Measurements from ENCODE around the gene SRI. TPM values are rescaled to one million over a fixed set of nuclear protein-coding genes. Genes with fewer than 3 reads are reported as not detected.

The SRI gene
- polyA plus RNA-seq, 1 experiment = 171 TPM

GRCh38 chr7:88217675-88218428 lies 2.0 kb downstream of the SRI start:
- DNase-seq (ENCODE audit: low read depth, low spot score) = no peak
- no peak for TF ChIP-seq CTCF (IDR thresholded peaks at IDR 0.05; ENCODE audit: low read depth, low read length)
- no peaks in the 10 kb centered on the region for H3K27me3 ChIP-seq (ENCODE audit: control insufficient read depth, insufficient read depth, low read length)
- no peaks in the 10 kb centered on the region for H3K9me3 ChIP-seq (ENCODE audit: control insufficient read depth, insufficient read depth, low read length)
- ChIA-PET CTCF (interaction anchor here (0.8 to 1.5 kb wide), 4 partner anchors 7 to 48 kb away, joined by 3 to 5 read pairs (median 3); no protein-coding TSS in a partner anchor), POLR2A (no interaction called here)
- no peak overlapping the region for H3K27ac ChIP-seq (ENCODE audit: low read depth, low read length)
- H3K4me3 ChIP-seq (ENCODE audit: low read depth, low read length) = peak overlapping the region; percentile 89

- H3K9me3 ChIP-seq (ENCODE audit: control insufficient read depth, insufficient read depth, low read length) = no peaks in the 10 kb centered on the region
- no peaks in the 10 kb centered on the region for H3K27me3 ChIP-seq (ENCODE audit: control insufficient read depth, insufficient read depth, low read length)
- TF ChIP-seq CTCF (IDR thresholded peaks at IDR 0.05; ENCODE audit: low read depth, low read length) = no peak
- ChIA-PET CTCF (no interaction called here), POLR2A (no interaction called here)
- no peak overlapping the region for H3K27ac ChIP-seq (ENCODE audit: low read depth, low read length)
- no peak overlapping the region for H3K4me3 ChIP-seq (ENCODE audit: low read depth, low read length)
- DNase-seq (ENCODE audit: low read depth, low spot score) = no peak
Observed at GRCh38 chr7:88216276-88216675, 3.6 kb downstream of the SRI start.

- Histone ChIP-seq H3K27ac (ENCODE audit: low read depth, low read length) (no peak overlapping the region), H3K27me3 (ENCODE audit: control insufficient read depth, insufficient read depth, low read length) (no peaks in the 10 kb centered on the region), H3K9me3 (ENCODE audit: control insufficient read depth, insufficient read depth, low read length) (no peaks in the 10 kb centered on the region), H3K4me3 (ENCODE audit: low read depth, low read length) (no peak overlapping the region)
- no peak for DNase-seq (ENCODE audit: low read depth, low spot score)
- TF ChIP-seq CTCF (IDR thresholded peaks at IDR 0.05; ENCODE audit: low read depth, low read length) = no peak
- CTCF ChIA-PET = interaction anchor here (0.7 kb wide), 1 partner anchor 9 kb away, joined by 4 read pairs; no protein-coding TSS in a partner anchor
- POLR2A ChIA-PET = no interaction called here
Observed at GRCh38 chr7:88215295-88215694, 4.5 kb downstream of the SRI start.

GRCh38 chr7:88214456-88214855 lies 5.4 kb downstream of the SRI start:
- CTCF ChIA-PET = interaction anchor here (1.0 kb wide), 1 partner anchor 29 kb away, joined by 3 read pairs; no protein-coding TSS in a partner anchor
- DNase-seq (ENCODE audit: low read depth, low spot score) = no peak
- TF ChIP-seq CTCF (IDR thresholded peaks at IDR 0.05; ENCODE audit: low read depth, low read length) = no peak
- no peak overlapping the region for H3K27ac ChIP-seq (ENCODE audit: low read depth, low read length)
- POLR2A ChIA-PET = no interaction called here
- no peaks in the 10 kb centered on the region for H3K9me3 ChIP-seq (ENCODE audit: control insufficient read depth, insufficient read depth, low read length)
- H3K27me3 ChIP-seq (ENCODE audit: control insufficient read depth, insufficient read depth, low read length) = no peaks in the 10 kb centered on the region
- H3K4me3 ChIP-seq (ENCODE audit: low read depth, low read length) = no peak overlapping the region

GRCh38 chr7:88212918-88213317 lies 6.9 kb downstream of the SRI start:
- no peak for DNase-seq (ENCODE audit: low read depth, low spot score)
- no peak overlapping the region for H3K27ac ChIP-seq (ENCODE audit: low read depth, low read length)
- no peak for TF ChIP-seq CTCF (IDR thresholded peaks at IDR 0.05; ENCODE audit: low read depth, low read length)
- no peaks in the 10 kb centered on the region for H3K27me3 ChIP-seq (ENCODE audit: control insufficient read depth, insufficient read depth, low read length)
- ChIA-PET POLR2A (no interaction called here), CTCF (interaction anchor here (0.8 to 1.8 kb wide), 3 partner anchors 7 to 44 kb away, joined by 3 to 11 read pairs (median 3); partner anchors contain the start of gene SRI)
- H3K9me3 ChIP-seq (ENCODE audit: control insufficient read depth, insufficient read depth, low read length) = no peaks in the 10 kb centered on the region
- H3K4me3 ChIP-seq (ENCODE audit: low read depth, low read length) = no peak overlapping the region
